OCI-M2 (cell line): ENCODE measurements around the gene C6orf163.
A peak's percentile ranks its signal among the peaks of the same experiment; 100 is the strongest.
"Not testable (repeated sequence)": the region's sequence is repeated elsewhere in the genome, so short reads cannot be mapped to it uniquely, and the experiment has no call there.

Experiments used
- DNase-seq: peaks from one replicate; lab custom pipeline; 2025; ENCODE audit not compliant: unreplicated experiment; lab: John Stamatoyannopoulos, UW

C6orf163 gene

DNA sequence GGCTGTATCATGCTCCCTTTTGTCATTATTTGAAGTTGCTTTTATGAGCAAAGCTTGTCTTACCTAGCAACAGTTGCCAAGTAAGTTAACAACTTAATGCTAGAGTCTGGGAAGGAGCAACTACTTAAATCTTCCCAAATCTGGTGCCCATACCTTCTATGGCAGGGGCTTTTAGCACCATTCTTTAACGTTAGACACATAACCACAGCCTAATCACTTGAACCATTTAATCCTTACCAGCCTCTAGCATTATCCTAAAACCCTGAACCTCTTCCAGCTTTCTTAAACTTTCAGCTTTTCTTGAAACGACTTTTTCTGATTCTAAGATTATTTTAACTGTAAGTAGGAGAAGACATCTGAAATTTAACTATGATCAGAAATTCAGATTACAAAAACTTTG, at the start of gene C6orf163:
TSS of gene C6orf163 (plus strand) at position 83 of the 400 bp plus-strand sequence. CDS start at position 370, 287 bp downstream.
- no peak for DNase-seq

DNA sequence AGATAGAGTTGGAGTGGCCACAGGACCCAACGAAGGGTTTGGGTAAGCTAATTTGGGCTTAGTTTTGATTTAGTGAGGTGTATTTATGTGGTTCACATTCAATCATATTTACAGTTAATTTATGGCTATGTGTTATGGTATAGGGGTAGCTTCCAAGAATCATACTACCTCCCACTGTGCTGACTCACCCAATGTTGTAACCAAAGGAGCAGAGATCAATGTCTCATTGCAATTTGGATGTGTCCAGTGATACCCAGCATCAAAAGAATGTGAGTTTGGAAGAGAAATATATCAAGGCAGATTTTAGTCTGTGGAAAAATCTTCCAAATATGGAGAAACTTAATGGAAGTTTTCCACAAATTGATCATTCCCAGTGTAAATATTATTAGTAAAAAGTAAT, 47.5 kb upstream of the C6orf163 start:
- no peak for DNase-seq

- not testable (repeated sequence) for DNase-seq
Measured at GRCh38 chr6:87301277-87301676, 43.3 kb upstream of the C6orf163 start.

DNA sequence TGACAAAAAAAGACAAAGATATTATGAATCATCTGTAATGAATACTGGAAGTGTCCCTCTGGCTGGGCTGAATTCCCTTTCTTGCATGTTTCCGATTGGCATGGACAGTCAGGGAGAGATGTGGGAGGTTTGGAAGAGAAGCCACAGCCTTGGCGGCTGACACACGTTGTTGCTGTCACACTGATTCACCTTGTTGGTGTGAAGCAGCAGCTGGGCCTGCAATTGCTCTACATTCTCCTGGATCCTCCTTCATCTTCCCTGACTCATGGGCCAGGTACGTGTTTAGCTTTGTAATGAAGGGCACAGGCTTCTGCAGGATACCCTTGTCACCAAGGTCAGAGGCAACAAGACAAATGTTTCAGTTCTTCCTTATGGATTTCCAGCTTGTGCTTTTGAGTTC, 35.6 kb upstream of the C6orf163 start:
- DNase-seq, result no peak

- DNase-seq, result no peak
Measured at GRCh38 chr6:87312860-87313259, 31.8 kb upstream of the C6orf163 start.

- DNase-seq, result no peak
Measured at GRCh38 chr6:87315071-87315470, 29.5 kb upstream of the C6orf163 start.

DNA sequence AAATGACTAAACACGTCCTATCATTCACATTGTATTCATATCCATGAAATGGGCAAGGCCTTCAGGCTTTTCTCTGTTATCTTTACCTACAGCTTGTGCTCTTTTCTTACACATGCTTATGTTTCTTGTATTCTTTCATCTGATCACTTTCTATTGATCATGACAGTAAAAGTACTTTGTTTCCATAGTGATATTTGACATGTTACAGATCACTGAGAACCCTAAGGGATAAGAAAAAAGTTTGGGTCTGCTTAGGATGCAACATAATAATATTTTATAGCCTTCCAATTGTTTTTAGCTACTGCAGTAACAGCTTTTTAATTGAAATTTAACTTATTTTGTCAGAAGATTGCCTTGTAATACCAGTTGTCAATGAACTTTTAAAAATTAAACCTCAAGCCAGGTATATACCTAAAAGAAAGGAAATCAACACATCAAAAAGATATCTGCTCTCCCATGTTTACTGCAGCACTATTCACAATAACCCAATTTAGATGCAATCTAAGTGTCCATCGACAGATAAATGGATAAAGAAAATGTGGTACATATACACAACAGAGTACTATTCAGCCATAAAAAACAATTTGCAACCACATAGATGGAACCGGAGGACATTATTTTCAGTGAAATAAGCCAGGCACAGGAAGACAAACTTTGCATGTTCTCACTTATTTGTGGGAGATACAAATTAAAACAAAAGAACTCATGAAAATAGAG, 25.2 kb upstream of the C6orf163 start:
- no peak for DNase-seq

DNA sequence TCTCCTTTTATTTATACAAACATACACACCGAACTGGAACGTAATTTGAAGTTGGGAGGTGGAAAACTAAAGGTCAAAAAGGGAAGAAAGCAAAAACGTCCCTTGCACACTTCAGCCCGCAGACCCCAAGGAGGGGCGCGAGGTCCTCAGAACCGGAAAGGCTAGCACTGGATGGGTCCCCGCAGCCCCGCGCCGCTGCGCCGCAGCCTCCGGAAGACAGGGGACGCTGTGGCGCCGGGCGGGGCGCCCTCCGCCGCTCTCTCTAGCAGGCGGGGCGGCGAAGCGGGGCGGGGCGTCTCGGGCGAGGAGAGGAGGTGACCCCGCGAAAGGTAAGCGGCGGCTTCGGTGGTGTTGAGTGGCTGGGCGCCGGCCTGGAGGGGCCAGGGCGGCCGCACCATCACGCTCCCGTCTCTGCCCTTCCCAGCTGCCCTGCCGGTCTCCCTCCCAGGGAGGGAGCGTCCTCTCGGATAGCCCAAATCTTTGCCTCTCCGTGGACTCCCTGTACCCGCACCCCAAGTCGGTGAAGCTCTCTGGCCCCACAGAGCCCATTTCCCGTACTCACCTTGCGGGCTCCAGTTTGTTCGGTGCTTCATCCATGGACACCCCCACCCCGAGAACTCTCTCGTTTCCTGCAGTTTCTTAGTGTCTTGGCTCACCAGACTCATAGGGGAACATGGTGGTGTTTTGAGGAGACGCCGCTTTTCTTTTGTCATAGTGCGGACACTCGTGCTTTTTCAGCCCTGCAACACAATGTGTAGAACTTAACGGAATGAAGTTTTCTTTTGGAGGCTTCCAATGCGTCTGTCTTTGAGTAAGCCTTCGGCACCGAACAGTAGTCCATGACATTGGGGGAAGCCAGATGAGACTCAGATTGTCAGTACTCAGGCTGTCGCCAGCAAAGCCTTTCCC, 22.1 kb upstream of the C6orf163 start, which contains the start of gene SMIM8:
TSS of gene SMIM8 (plus strand) at position 285 of the 909 bp plus-strand sequence. CDS start 14,444 bp downstream, outside the sequence.
- peak; percentile 54 for DNase-seq

- DNase-seq, result not testable (repeated sequence)
Measured at GRCh38 chr6:87323880-87324279, 20.7 kb upstream of the C6orf163 start.

DNA sequence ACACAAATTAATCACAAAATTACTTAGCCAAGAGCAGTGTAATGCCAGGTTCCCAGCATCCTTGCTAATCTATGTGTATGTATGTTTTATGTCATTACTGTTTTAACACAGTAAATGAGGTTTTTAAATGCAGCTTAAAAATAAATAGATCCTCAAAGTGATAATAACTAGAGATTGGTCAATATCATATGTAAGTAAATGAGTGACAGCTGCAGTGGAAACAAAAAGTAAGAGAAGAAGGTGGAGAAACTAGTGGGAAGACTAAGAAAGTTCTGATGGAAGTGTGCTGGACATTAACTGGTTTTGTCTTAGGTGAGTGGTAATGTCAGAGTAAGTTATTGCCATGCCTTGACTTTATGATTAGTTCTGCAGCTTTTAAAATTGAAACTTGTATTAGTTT, 13.7 kb upstream of the C6orf163 start:
- DNase-seq, result no peak

GRCh38 chr6:87333033-87333432, 11.6 kb upstream of the C6orf163 start:
- DNase-seq, result no peak

DNA sequence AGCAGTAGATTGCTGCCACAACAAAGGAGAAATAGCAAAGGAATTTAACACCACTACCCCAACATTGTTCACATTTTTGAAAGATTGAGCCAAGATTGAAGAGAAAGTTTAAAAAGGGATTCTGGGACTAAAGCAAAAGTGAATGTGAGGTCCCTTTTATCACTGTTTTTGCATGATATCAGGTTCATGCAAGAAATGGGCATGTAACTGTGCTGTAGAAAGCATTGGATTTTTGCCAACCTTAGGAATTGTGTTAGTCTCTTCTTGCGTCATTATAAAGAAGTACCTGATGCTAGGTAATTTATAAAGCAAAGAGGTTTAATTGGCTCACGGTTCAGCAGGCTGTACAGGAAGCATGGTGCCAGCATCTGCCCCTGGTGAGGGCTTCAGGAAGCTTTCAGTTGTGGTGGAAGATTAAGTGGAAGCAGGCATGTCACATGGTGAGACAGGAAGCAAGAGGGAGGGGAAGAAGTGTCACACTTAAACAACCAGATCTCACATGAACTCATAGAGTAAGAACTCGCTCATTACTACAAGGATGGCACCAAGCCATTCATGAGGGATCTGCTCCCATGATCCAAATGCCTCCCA, 10.9 kb upstream of the C6orf163 start:
- DNase-seq, result no peak

- DNase-seq, result no peak
Measured at GRCh38 chr6:87334683-87335082, 9.9 kb upstream of the C6orf163 start.

- DNase-seq, result no peak
Measured at GRCh38 chr6:87336367-87336766, 8.2 kb upstream of the C6orf163 start.

- no peak for DNase-seq
Measured at GRCh38 chr6:87340230-87340629, 4.4 kb upstream of the C6orf163 start.

DNA sequence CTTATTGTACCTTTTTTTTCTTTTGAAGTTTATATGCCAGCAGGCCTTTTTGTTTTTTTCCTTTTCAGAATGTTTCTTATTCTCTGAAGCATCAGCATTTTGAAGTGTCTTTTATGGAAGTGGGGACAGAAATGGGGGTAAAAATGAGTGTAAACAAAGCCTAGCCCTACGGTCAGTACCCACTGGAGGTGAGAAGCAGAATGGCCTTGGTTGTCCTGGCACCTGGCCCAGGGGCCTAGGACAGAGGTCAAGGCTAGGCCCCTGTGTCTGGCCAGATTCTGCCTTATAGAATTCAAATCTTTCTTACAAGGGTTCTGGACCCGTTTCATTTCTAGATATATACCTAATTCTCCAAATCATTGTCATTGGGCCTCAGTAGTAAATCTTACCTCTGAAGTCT, 3.5 kb upstream of the C6orf163 start:
- DNase-seq, result no peak

- DNase-seq, result no peak
Measured at GRCh38 chr6:87341899-87342298, 2.7 kb upstream of the C6orf163 start.

DNA sequence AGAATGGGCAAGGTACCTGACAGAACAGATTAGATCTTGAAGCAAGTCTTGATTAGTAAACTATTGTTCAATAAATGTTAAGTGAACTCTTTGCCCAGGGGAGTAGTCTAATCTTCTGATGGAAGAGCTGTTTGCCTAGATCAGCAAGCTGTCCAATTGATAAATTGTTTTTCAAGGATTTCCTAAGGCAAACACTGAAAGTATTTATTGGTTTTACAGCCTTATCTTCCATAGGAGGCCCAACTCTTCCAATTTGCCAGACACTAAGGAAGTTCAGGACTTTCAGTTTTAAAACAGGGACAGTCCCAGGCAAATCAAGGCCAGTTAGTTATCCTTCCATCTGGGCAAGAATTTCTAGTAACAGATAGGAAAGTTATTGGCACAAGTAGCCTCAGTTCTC, 1.8 kb upstream of the C6orf163 start:
- no peak for DNase-seq

DNA sequence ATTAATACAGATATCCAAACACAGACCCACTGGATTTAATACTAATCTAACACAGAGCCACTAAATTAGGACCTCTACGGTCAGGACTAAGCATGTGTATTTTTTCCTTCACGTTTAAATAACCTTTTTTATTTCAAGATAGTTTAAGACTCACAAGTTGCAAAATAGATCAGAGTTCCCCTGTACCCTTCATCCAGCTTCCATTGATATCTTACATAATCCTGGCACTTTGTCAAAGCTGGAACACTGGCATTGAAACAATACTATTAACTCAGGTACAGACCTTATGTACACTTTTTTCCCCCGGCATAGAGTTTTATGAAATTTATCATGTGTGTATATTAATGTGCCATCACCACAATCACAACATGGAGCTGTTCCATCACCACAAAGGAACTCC, 2.1 kb downstream of the C6orf163 start:
- no peak for DNase-seq

- DNase-seq, result no peak
Measured at GRCh38 chr6:87349896-87350295, 5.3 kb downstream of the C6orf163 start.

DNA sequence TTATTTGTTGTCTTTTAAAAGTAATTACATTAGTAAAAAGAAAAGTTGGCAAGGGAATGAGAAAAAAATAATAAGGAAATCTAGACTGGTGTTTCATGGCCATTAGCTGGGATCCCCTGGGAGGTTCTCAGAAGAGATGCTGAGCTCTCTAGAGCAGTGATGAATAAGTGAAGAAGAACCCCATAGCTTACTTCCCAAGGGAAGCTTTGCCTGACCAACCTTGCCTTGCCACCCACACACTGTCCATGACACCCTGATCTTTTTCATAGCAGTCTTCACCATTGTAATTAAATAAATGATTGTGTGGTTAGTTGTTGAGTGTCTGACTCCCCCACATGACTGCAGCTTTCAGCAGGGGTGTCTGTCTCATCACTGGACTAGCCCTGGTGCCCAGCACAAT, 5.9 kb downstream of the C6orf163 start:
- DNase-seq, result no peak

DNA sequence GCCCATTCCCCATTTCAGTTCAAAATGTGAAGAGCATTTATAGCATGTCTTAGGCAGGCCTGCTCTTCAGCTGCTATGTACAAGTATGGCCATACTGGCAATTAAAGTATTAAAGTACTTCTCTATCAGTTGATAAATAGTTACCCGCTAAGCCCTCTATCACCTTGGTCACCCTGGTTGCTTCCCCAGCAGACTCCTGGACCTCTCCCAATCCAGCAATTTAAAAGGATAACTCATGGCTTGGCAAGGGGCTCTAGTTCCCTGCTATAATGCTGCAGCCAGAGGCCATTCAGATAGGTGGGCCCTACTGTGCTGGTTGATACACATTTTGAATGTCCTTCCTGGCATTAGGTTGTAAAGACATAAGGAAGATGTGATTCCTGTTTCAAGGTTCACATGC, 7.0 kb downstream of the C6orf163 start:
- DNase-seq, result no peak
